Measurements from ENCODE around the gene LGALS3. TPM values are rescaled to one million over a fixed set of nuclear protein-coding genes. Genes with fewer than 3 reads are reported as not detected.

Gene LGALS3
- polyA plus RNA-seq, 4 donors = 593 to 2,279 (median 1,750) TPM

- peaks cover 19 to 55% (median 42%) of the 10 kb centered on the region in 3 donors for H3K36me3 ChIP-seq (ENCODE audit: control insufficient read depth in 3 of 3, insufficient read depth in 2 of 3, low read depth in 1 of 3, low read length in 3 of 3)
- no peak overlapping the region for H3K4me3 ChIP-seq (ENCODE audit: low read depth in 1 of 3, low read length in 3 of 3)
- no peaks in the 10 kb centered on the region for H3K9me3 ChIP-seq (ENCODE audit: control insufficient read depth in 2 of 2, insufficient read depth in 1 of 2, low read depth in 1 of 2, low read length in 1 of 2)
- H3K27me3 ChIP-seq (ENCODE audit: control insufficient read depth in 3 of 3, insufficient read depth in 3 of 3, low read length in 3 of 3) = no peaks in the 10 kb centered on the region
- peaks cover 3 to 46% (median 5%) of the 10 kb centered on the region in 3 donors for H3K4me1 ChIP-seq (ENCODE audit: control insufficient read depth in 3 of 3, insufficient read depth in 2 of 3, low read depth in 1 of 3, low read length in 2 of 3)
- FAIRE-seq (no peak), DNase-seq (peak in 1 of 2 donors; percentile 11)
- H3K27ac ChIP-seq (ENCODE audit: low read depth in 1 of 3, low read length in 2 of 3) = no peak overlapping the region
Measured at GRCh38 chr14:55139141-55139540, 10.1 kb downstream of the LGALS3 start.

- WGBS, 3 donors = 81 to 86% (median 81%) methylated on average over 4 of the region's 4 CpGs
- FAIRE-seq (no peak), DNase-seq (peak in 1 of 2 donors; percentile 16)
- Histone ChIP-seq H3K4me3 (ENCODE audit: low read depth in 1 of 3, low read length in 3 of 3) (no peak overlapping the region), H3K9me3 (ENCODE audit: control insufficient read depth in 2 of 2, insufficient read depth in 1 of 2, low read depth in 1 of 2, low read length in 1 of 2) (no peaks in the 10 kb centered on the region), H3K4me1 (ENCODE audit: control insufficient read depth in 3 of 3, insufficient read depth in 2 of 3, low read depth in 1 of 3, low read length in 2 of 3) (peaks cover 3 to 46% (median 5%) of the 10 kb centered on the region in 3 donors), H3K27me3 (ENCODE audit: control insufficient read depth in 3 of 3, insufficient read depth in 3 of 3, low read length in 3 of 3) (no peaks in the 10 kb centered on the region), H3K27ac (ENCODE audit: low read depth in 1 of 3, low read length in 2 of 3) (no peak overlapping the region), H3K36me3 (ENCODE audit: control insufficient read depth in 3 of 3, insufficient read depth in 2 of 3, low read depth in 1 of 3, low read length in 3 of 3) (peaks cover 21 to 55% (median 45%) of the 10 kb centered on the region in 3 donors)
Measured at GRCh38 chr14:55139696-55140509, 10.9 kb downstream of the LGALS3 start.

- Histone ChIP-seq H3K27ac (ENCODE audit: low read depth in 1 of 3, low read length in 2 of 3) (peak overlapping the region in 1 of 3 donors; percentile 30), H3K27me3 (ENCODE audit: control insufficient read depth in 3 of 3, insufficient read depth in 3 of 3, low read length in 3 of 3) (no peaks in the 10 kb centered on the region), H3K4me1 (ENCODE audit: control insufficient read depth in 3 of 3, insufficient read depth in 2 of 3, low read depth in 1 of 3, low read length in 2 of 3) (peaks cover 2 to 30% (median 3%) of the 10 kb centered on the region in 3 donors), H3K9me3 (ENCODE audit: control insufficient read depth in 2 of 2, insufficient read depth in 1 of 2, low read depth in 1 of 2, low read length in 1 of 2) (no peaks in the 10 kb centered on the region), H3K36me3 (ENCODE audit: control insufficient read depth in 3 of 3, insufficient read depth in 2 of 3, low read depth in 1 of 3, low read length in 3 of 3) (peaks cover 21 to 54% (median 45%) of the 10 kb centered on the region in 3 donors), H3K4me3 (ENCODE audit: low read depth in 1 of 3, low read length in 3 of 3) (no peak overlapping the region)
- no peak for FAIRE-seq
- DNase-seq = peak; percentile 67 to 68
- WGBS, 3 donors = 72 to 87% (median 78%) methylated on average over 3 of the region's 3 CpGs
Measured at GRCh38 chr14:55141825-55142224, 12.8 kb downstream of the LGALS3 start.

GRCh38 chr14:55142466-55142865 lies 13.4 kb downstream of the LGALS3 start:
- no peaks in the 10 kb centered on the region for H3K9me3 ChIP-seq (ENCODE audit: control insufficient read depth in 2 of 2, insufficient read depth in 1 of 2, low read depth in 1 of 2, low read length in 1 of 2)
- no peak for FAIRE-seq

GRCh38 chr14:55146425-55146824 lies 17.4 kb downstream of the LGALS3 start:
- FAIRE-seq (no peak), DNase-seq (peak in 1 of 2 donors; percentile 42)
- Histone ChIP-seq H3K27me3 (ENCODE audit: control insufficient read depth in 3 of 3, insufficient read depth in 3 of 3, low read length in 3 of 3) (no peaks in the 10 kb centered on the region), H3K4me3 (ENCODE audit: low read depth in 1 of 3, low read length in 3 of 3) (no peak overlapping the region), H3K4me1 (ENCODE audit: control insufficient read depth in 3 of 3, insufficient read depth in 2 of 3, low read depth in 1 of 3, low read length in 2 of 3) (no peaks in the 10 kb centered on the region), H3K36me3 (ENCODE audit: control insufficient read depth in 3 of 3, insufficient read depth in 2 of 3, low read depth in 1 of 3, low read length in 3 of 3) (peaks cover 8 to 24% (median 15%) of the 10 kb centered on the region in 3 donors), H3K9me3 (ENCODE audit: control insufficient read depth in 2 of 2, insufficient read depth in 1 of 2, low read depth in 1 of 2, low read length in 1 of 2) (no peaks in the 10 kb centered on the region), H3K27ac (ENCODE audit: low read depth in 1 of 3, low read length in 2 of 3) (no peak overlapping the region)
- 81 to 92% (median 82%) methylated on average over 2 of the region's 2 CpGs for WGBS, 3 donors

More at GRCh38 chr14:55142466-55142865, 13.4 kb downstream of the LGALS3 start:
- 77 to 87% (median 86%) methylated on average over 2 of the region's 2 CpGs for WGBS, 3 donors
- no peak overlapping the region for H3K4me3 ChIP-seq (ENCODE audit: low read depth in 1 of 3, low read length in 3 of 3)
- DNase-seq = no peak
- no peak overlapping the region for H3K27ac ChIP-seq (ENCODE audit: low read depth in 1 of 3, low read length in 2 of 3)
- H3K27me3 ChIP-seq (ENCODE audit: control insufficient read depth in 3 of 3, insufficient read depth in 3 of 3, low read length in 3 of 3) = no peaks in the 10 kb centered on the region
- peaks cover 2 to 23% (median 3%) of the 10 kb centered on the region in 3 donors for H3K4me1 ChIP-seq (ENCODE audit: control insufficient read depth in 3 of 3, insufficient read depth in 2 of 3, low read depth in 1 of 3, low read length in 2 of 3)
- peaks cover 21 to 49% (median 43%) of the 10 kb centered on the region in 3 donors for H3K36me3 ChIP-seq (ENCODE audit: control insufficient read depth in 3 of 3, insufficient read depth in 2 of 3, low read depth in 1 of 3, low read length in 3 of 3)

- H3K36me3 ChIP-seq (ENCODE audit: control insufficient read depth in 3 of 3, insufficient read depth in 2 of 3, low read depth in 1 of 3, low read length in 3 of 3) = peaks cover 0 to 2% (median 0%) of the 10 kb centered on the region in 3 donors
- no peak overlapping the region for H3K4me3 ChIP-seq (ENCODE audit: low read depth in 1 of 3, low read length in 3 of 3)
- H3K27ac ChIP-seq (ENCODE audit: low read depth in 1 of 3, low read length in 2 of 3) = no peak overlapping the region
- H3K4me1 ChIP-seq (ENCODE audit: control insufficient read depth in 3 of 3, insufficient read depth in 2 of 3, low read depth in 1 of 3, low read length in 2 of 3) = no peaks in the 10 kb centered on the region
- no peaks in the 10 kb centered on the region for H3K27me3 ChIP-seq (ENCODE audit: control insufficient read depth in 3 of 3, insufficient read depth in 3 of 3, low read length in 3 of 3)
- H3K9me3 ChIP-seq (ENCODE audit: control insufficient read depth in 2 of 2, insufficient read depth in 1 of 2, low read depth in 1 of 2, low read length in 1 of 2) = no peaks in the 10 kb centered on the region
- DNase-seq (no peak), FAIRE-seq (no peak)
- WGBS, 3 donors = 89 to 91% (median 90%) methylated on average over 1 of the region's 1 CpG
Measured at GRCh38 chr14:55151601-55152000, 22.5 kb downstream of the LGALS3 start.

GRCh38 chr14:55152052-55152753 lies 23.2 kb downstream of the LGALS3 start:
- DNase-seq (no peak), FAIRE-seq (no peak)
- 61 to 93% (median 67%) methylated on average over 1 of the region's 1 CpG for WGBS, 3 donors
- Histone ChIP-seq H3K4me3 (ENCODE audit: low read depth in 1 of 3, low read length in 3 of 3) (no peak overlapping the region), H3K4me1 (ENCODE audit: control insufficient read depth in 3 of 3, insufficient read depth in 2 of 3, low read depth in 1 of 3, low read length in 2 of 3) (no peaks in the 10 kb centered on the region), H3K36me3 (ENCODE audit: control insufficient read depth in 3 of 3, insufficient read depth in 2 of 3, low read depth in 1 of 3, low read length in 3 of 3) (peaks cover 0 to 2% (median 0%) of the 10 kb centered on the region in 3 donors), H3K27ac (ENCODE audit: low read depth in 1 of 3, low read length in 2 of 3) (no peak overlapping the region), H3K9me3 (ENCODE audit: control insufficient read depth in 2 of 2, insufficient read depth in 1 of 2, low read depth in 1 of 2, low read length in 1 of 2) (no peaks in the 10 kb centered on the region), H3K27me3 (ENCODE audit: control insufficient read depth in 3 of 3, insufficient read depth in 3 of 3, low read length in 3 of 3) (no peaks in the 10 kb centered on the region)

- no peaks in the 10 kb centered on the region for H3K4me1 ChIP-seq (ENCODE audit: control insufficient read depth in 3 of 3, insufficient read depth in 2 of 3, low read depth in 1 of 3, low read length in 2 of 3)
- FAIRE-seq (no peak), DNase-seq (no peak)
- 95 to 100% (median 96%) methylated on average over 3 of the region's 3 CpGs for WGBS, 3 donors
- peaks cover 0 to 2% (median 0%) of the 10 kb centered on the region in 3 donors for H3K36me3 ChIP-seq (ENCODE audit: control insufficient read depth in 3 of 3, insufficient read depth in 2 of 3, low read depth in 1 of 3, low read length in 3 of 3)
- H3K27ac ChIP-seq (ENCODE audit: low read depth in 1 of 3, low read length in 2 of 3) = no peak overlapping the region
- H3K9me3 ChIP-seq (ENCODE audit: control insufficient read depth in 2 of 2, insufficient read depth in 1 of 2, low read depth in 1 of 2, low read length in 1 of 2) = no peaks in the 10 kb centered on the region
- no peak overlapping the region for H3K4me3 ChIP-seq (ENCODE audit: low read depth in 1 of 3, low read length in 3 of 3)
- H3K27me3 ChIP-seq (ENCODE audit: control insufficient read depth in 3 of 3, insufficient read depth in 3 of 3, low read length in 3 of 3) = no peaks in the 10 kb centered on the region
Measured at GRCh38 chr14:55153951-55154350, 24.9 kb downstream of the LGALS3 start.

All from small intestine (tissue), 7 donors.